Epidermal melanocyte (primary cell): ENCODE results near the gene GPR65.

ENCODE experiments used
- DNase-seq: peaks from one replicate; pipeline ENCODE4 v3.0.0; 2011; ENCODE audit warnings: low spot score; ENCODE audit not compliant: insufficient read length

GPR65 gene, protein sequence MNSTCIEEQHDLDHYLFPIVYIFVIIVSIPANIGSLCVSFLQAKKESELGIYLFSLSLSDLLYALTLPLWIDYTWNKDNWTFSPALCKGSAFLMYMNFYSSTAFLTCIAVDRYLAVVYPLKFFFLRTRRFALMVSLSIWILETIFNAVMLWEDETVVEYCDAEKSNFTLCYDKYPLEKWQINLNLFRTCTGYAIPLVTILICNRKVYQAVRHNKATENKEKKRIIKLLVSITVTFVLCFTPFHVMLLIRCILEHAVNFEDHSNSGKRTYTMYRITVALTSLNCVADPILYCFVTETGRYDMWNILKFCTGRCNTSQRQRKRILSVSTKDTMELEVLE

DNA sequence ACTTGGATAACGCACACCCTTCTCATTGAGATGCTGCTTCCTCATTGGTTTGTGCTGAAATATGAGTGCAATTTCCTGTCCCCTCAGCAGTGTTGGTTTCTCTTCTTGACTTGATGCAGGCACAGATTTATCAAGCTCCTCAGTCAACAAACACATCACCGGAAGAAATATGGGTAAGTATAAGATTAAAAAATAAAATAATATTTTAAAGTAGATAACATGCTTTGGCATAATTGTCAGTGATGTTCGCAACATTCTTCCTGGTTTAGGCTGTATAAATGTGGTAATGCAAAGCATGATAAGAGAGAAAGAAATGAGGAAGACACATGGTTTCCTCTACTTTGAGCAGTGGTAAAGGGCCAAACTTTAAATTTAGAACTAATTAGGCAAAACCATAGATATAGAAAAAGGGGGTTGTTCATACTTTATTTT, at the start of gene GPR65:
GPR65 (plus strand) TSS at position 86 of the 432 bp plus-strand sequence. CDS start 5,713 bp downstream, outside the sequence.
- no peak for DNase-seq

DNA sequence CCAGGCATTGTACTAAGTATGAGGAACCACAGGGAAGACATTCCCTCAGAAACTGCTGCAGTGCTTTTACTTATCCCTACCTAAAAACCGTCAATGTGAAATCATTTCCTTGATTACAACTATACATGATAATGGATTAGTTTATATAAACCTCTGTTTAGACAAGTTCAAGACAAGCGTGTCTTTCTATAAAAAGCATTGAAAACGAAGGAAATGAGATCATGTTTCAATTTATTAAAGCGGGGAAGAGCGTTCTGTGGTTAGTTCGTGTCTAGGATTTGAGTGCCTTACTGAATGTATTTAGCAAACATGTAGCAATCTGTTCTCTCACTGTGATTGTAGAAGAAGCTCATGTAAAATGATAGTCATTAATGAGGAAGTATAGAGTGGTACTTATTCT, 49.4 kb upstream of the GPR65 start:
- DNase-seq = no peak

DNA sequence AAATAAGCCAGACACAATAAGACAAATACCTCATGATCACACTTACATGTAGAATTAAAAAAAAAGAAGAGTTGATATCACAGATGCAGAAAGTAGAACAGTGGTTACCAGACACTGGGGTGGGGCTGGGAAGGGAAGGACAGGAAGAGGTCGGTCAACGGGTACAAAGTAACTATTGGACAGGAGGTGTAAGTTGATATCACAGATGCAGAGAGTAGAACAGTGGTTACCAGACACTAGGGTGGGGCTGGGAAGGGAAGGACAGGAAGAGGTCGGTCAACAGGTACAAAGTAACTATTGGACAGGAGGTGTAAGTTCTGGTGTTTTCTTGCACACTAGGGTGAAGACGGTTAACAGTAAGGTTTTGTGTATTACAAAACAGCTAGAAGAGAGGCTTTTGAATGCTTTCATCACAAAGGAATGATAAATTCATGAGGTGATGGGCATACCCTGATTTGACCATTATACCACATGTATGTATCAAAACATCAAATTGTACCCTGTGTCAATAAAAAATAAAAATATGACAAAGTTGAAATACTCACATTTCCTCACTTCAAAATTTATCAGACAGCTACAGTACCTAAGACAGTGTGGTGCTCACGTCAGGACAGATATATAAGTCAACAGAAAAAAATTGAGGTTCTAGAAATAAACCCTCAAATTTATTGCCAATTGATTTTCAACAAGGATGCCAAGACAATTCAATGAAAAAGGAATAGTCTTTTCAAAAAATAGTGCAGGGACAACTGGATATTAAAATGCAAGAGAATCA, 44.7 kb upstream of the GPR65 start:
- DNase-seq = no peak

DNA sequence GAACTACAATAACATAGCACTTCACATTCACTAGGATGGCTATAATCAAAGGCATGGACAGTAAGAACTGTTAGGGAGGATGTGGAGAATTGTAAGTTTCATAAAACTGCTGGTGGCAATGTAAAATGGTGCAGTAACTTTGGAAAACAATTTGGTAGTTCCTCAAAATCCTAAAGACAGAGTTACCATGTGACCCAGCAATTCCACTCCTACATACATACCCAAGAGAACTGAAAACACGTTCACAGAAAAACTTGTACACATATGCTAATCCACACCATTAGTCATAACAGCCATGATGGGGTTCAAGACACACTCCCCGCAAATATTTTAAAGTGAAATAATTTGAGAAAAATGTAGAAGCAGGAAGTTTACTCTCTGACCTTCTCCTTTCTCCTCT, 43.7 kb upstream of the GPR65 start:
- no peak for DNase-seq

DNA sequence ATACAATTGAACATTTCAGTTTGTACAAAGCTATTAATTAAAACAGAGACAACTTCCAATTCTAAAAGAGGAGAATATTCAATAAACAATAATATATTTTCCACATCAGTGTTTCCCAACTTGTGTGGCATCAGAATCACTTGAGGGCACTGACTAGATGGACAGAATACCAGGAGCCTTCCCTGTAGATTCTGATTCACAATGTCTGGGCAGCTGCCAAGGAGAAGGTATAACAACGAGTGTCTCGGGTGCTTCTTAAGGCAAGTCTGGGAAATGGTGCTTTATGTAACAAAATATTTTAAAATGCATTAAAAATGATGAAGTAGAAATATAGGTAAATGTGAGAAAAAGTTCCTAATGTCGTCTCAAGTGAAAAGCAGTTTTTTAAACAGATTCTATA, 38.1 kb upstream of the GPR65 start:
- no peak for DNase-seq

DNA sequence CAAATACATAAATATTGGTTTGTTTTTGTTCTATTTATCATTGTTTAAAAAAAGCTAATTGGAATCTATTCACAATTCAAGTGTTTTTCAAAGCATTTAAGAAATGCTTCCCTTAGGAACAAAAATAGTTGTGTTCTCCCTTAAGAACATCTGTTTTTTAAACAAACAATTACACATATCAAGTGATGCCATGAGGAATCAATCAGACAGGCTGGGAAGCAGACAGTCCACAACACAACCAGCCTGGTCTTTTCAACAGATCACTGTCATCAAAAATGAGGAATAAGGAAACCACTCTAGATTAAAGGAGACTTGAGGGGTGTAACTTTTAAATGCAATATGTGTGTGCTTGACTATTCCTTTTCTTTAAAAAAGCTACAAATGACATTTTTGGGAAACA, 37.4 kb upstream of the GPR65 start:
- no peak for DNase-seq

DNA sequence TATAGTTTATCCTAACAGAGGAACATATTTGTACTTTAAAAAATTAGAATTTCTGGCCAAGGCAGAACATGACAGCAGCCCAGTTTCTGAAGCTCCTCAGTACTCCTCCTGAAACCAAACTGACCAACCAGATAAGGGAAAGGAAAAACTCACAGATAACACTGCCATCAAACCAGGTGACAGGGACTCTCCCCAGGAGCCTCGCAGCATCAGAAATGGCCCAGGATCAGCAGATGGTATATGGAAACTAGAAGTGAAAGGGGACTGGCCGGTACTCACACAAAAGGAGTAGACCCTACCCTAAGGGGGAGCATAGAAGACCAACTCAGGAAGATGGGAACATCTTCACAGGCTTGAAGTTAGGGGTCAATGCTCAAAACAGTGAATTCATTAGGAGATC, 33.9 kb upstream of the GPR65 start:
- no peak for DNase-seq

DNA sequence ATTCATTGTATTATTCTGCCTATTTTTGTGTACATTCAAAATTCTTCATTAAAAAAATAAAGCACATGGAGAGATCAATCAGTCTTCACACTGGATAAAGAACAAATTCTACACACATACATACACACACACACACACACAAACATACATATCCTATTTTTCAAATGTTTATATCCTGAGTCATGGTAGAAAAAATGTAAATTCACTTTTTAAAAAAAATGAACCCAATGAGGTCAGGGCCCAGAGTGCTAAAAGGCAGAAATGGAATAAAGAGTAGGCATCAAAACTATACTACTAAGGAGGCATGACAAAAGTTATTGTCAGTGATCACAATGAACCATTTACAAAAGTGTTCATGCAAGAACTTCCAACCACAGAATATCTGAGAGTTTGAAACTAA, 29.3 kb upstream of the GPR65 start:
- no peak for DNase-seq

DNA sequence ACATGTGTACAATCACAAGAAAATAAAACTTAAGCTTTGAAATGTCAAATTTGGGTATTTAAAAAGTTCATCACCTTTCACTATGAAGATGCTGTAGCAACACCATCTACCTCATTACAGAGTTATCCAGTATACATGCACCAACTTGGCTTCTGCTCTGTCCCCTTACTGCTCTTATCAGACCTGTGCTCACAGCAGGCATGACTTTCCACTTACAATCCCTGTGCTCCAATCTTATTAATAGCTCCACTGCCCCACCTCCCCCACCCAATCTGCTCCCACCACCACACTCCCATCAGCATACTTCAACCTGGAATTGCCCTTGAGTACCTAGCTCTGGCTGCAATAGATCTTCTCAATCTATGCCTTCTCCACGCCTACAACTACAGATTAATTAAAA, 25.2 kb upstream of the GPR65 start:
- no peak for DNase-seq

DNA sequence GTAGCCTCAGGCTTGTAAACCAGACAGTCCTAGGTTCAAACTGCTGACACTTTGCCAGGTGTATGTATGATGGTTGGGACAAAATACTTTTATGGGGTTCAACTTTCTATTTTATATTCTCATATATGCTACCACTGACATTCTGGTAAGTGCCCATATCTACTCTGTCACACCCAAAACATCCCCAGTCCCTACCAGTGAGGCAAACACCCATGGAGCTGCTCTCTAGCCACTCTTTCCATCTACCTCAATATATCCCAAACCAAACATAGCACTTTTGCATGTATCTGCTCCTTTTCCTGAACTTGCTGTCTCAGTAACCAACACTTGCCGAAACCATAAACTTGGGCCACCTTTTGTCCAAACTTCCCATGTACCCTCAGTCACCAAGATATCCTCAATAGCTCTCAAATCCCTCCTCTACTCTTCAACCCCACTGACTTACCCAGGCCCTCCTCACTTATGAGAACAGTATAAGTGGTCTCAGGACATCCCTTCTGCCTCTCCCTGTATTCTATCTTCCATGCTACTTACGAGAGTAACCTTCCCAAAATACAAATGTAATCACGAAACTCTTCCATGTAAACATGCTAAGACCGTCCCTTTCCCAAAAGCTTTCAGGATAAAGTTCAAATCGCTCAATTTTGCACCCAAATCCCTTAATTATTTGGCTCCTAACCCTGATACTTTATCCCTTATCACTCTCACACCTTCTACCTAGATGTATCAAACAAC, 15.5 kb upstream of the GPR65 start:
- no peak for DNase-seq

DNA sequence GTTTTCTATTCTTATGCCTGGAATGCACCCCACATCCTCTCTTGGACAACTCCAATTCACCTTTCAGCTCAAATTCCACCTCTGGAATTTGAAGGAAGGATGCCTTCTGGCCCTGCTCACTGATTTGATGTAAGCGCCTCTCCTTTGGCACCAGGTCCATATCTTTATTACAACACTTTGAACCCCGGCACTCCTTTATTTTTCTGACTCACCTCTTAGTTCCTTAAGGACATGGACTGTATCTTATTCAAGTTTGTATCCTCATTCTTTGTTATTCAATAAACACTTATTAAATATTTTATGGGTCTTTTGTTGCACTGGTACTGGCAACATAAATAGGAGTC, 15.0 kb upstream of the GPR65 start:
- no peak for DNase-seq

DNA sequence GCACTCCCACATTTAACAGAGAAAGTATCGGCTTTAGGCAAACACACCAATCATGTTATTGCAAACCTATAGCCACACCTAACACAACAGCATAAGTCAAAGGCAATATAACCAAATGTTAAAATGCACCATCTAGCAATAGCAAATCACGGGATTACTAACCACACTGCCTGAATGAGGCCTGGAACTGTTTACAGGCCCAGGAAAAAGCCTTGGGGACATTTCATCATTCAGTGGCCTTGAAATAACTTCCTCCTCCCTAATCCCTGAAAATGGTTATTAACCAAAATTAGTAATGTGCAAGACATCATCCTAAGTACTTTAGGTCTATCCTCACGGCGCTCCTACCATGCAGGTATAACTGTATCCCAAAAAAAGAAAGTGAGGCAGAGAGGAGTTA, 14.3 kb upstream of the GPR65 start:
- DNase-seq = no peak

DNA sequence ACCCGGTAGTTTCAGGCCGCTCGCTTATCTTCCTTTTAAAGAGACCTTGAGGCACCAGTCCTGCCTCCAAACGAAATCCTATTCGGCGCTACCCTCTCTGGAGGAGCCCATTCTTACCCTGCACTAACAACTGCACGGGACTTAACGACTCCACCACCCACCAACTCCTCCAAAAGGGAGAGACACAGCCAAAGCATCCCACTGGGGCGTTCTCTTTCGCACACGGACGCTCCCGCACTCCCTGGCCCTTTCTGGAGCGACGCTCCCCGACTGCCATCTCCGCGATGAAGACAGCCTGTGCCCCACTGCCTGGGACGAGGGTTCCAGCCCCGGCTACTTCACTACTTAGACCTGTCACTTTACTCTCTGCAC, 12.6 kb upstream of the GPR65 start:
- DNase-seq = no peak

DNA sequence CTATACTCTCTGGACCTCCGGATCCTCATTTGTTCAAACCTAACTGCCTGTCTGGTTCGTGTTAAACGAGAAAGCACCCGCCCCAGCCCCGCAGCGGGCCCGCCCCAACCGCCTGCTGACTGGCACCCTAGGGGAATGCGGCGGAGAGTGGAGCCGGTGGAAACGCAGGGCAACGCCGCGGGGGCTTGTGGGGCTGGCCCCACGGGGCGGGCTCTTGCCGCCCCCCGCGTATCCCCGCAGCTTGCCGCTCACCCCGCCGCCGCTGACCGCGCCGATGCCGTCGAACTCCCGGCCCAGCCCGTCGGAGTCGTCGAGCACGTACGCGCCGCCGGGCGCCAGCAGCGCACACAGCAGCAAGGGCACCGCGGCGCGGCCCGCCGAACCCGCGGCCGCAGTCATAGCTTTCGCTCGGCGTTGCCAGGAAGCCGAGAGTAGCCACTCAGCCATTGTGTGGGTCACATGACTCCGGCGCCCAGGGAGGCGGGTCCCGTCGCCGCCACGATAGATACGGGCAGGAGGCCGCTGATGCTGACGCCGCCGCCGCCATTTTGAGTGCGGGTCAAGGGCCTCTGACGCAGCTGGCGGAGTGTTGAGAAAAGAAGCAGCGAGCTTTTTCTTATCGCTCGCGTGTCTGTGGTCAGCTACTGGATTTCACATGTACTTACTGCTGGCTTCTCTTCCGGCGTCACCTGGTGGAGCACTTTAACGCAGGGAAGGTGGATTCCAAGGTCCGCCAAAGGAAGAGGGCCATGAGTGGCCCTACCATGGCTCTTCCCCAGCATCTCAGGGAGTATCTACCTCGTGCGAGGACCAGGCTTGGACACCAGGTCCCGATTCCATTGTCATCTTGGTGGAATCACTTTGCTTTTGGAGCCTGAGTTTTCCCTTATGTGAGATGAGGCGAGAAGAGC, 12.0 kb upstream of the GPR65 start, which contains the start of gene GALC:
GALC (minus strand) TSS at position 465 of the 911 bp plus-strand sequence; CDS start at position 447, 18 bp downstream.
- peak; percentile 72 for DNase-seq

DNA sequence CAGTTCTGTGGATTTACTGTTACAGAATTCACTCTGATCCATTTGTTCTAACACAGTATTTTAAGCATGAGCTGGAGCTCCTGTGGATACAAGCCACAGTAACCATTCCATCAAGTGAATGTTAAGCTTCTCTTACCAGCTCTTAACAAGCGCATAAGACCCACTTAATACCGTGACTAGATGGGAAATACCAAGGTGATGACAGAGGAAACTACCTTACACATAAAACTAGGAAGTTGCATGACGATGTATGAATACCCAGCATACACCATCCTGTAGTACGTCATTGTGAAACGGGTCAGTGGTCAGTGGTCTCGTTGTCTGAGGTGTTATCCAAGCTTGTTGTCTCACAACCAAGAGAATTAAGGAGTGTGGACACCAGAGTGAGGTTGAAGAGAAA, 10.0 kb upstream of the GPR65 start:
- DNase-seq = no peak

DNA sequence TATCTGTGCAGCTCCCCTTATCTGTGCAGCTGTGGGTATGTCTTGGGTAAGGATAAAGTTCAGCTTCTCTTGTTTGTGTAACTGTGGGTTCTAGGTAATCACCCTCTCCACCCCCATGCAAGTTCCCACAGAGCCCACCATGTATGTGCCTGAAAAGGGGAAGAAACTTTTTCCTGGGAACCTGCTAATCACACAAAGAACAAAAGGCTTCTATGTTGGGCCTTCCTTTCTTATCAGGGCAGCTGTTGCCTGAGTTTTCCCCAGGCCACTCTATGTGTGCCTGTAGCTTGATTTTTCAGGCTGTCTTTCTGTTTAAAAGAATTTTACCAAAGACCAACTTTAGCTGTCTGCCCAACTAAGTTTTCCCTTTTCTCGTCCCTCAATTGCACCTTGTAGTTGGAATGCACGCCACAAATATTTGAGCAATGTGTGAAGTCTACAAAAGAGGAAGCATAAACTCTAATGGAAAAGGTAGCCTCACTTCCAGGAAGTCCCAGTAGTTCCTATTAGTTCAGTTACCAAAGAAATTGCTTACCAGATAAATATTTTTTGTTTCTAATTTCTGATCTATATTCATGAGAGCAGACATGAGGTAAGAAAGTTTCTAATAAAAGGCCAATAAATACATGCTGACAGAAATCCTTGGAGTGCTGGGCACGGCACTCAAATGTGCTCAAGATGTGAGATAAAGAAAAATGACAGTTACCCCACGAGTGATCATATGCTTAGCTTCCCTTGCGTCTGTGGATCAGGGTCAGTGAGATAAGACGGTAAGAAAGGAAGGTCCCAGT, 9.2 kb upstream of the GPR65 start:
- DNase-seq = no peak

DNA sequence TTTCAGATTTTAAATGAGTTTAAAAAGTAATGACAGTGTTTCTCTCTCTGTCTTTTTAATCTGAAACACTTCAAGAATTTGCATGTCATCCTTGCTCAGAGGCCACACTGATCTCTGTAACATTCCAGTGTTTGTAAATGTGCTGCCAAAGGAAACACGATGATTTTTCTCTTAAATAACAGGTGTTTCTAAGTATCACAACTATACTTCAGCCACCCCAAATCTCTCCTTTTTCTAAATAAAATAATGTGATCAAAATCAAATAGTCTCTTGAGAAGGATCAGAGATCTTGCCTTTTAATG, 8.7 kb upstream of the GPR65 start:
- no peak for DNase-seq

DNA sequence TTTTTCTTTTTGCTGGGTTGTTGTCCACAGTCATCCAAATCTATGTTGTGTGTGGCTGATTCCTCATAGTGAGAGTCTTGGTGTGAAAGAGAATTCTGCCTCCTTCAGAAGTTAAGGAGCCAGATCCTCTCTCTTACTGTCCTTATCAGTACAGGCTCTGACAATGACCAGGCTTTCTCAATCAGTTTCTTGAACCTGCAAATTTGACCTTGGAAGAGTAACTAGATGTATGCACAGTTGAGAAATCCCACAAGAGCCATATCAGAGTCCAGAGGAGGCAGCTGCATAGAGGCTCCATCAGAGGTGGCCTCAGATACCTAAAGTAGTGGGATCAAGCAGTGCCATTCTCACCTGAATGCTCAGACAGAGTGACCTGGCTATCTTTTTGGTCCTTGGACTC, 6.5 kb upstream of the GPR65 start:
- no peak for DNase-seq

DNA sequence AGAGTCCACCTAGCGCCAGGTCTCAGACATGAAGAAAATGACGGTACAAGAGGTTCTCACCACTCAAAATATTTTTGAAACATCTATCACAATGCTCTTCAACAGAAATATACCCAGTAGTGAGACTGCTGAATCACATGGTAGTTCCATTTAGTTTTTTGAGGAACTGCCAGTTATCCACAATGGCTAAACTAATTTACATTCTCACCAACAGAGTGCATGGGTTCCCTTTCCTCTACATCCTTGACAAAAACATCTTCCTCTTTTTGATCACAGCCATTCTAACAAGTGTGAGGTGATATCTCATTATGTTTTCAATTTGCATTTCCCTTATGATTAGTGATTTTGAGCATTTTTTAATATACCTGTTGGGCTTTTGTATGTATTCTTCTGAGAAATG, 5.7 kb upstream of the GPR65 start:
- DNase-seq = no peak

DNA sequence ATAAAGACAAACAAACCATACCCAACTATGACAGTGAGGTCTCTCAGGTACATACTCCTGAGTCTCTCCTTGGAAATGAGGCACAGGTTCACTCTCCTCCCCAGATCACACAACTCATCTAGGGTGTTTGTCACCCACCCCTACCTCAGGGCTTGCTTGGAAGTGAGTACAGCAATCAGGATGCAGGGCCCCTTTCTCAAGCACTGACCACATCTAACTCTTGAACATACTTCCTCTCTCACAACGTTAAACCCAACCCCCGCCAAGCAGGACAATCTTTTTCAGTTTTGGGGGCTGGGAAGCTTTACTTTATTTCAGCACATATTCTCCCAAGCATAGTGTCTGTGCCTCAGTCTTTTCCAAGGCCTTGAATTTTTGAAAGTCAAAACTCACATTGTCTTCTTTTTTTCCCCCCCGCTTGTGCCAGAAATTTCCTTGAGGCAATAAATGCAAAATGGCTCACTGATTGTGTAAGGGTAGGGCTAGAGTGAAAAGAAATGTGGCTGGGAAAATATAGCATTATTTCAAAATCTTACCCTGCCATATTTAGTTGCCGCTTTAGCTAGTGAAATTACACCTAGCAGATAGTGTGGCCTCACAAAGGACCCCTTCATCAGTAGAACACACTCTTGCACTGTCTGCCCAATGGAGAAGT, 2.4 kb upstream of the GPR65 start:
- no peak for DNase-seq
